GM21367 (cell line): ENCODE data around the gene IGF2.
"Not testable (repeated sequence)": the region's sequence is repeated elsewhere in the genome, so short reads cannot be mapped to it uniquely, and the experiment has no call there.

Experiments used
- ATAC-seq: cut with Tn5 transposase; IDR thresholded peaks from one replicate; pipeline ENCODE4 v1.9.1; 2021; ENCODE audit not compliant: unreplicated experiment

The IGF2 gene

GRCh38 chr11:2139123-2139521, at the start of gene IGF2:
Gene IGF2, minus strand, starts transcription at chr11:2139389. Its CDS starts 3,866 bp downstream, at chr11:2135523.
- ATAC-seq: no peak

- no peak for ATAC-seq
These were observed 49.6 kb upstream of the IGF2 start for GRCh38 chr11:2188745-2189144.

- ATAC-seq: no peak
These were observed 48.1 kb upstream of the IGF2 start for GRCh38 chr11:2187280-2187707.

- ATAC-seq: no peak
These were observed 47.6 kb upstream of the IGF2 start for GRCh38 chr11:2186669-2187279.

GRCh38 chr11:2185324-2186085, 46.3 kb upstream of the IGF2 start:
- no peak for ATAC-seq

- no peak for ATAC-seq
These were observed 43.7 kb upstream of the IGF2 start for GRCh38 chr11:2182692-2183474.

DNA sequence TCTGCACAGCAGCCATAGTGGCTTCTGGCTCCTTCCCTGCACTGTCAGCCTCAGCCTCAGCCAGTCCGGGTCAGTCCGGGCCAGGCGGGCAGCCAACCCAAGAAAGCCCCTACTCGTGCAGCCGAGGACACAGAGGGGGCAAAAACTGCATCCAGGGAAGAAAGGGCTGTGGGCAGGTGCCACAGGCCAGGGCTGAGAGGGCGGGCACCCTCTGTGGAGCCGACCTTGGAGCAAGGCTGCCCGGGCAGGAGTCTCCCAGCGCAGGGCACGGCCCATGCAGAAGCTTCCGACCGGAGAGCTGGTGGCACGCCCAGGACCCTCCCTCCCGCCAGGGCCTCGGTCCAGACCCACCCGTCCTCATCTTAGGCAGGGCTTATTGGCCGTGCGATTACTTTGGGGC, 42.9 kb upstream of the IGF2 start:
- no peak for ATAC-seq

DNA sequence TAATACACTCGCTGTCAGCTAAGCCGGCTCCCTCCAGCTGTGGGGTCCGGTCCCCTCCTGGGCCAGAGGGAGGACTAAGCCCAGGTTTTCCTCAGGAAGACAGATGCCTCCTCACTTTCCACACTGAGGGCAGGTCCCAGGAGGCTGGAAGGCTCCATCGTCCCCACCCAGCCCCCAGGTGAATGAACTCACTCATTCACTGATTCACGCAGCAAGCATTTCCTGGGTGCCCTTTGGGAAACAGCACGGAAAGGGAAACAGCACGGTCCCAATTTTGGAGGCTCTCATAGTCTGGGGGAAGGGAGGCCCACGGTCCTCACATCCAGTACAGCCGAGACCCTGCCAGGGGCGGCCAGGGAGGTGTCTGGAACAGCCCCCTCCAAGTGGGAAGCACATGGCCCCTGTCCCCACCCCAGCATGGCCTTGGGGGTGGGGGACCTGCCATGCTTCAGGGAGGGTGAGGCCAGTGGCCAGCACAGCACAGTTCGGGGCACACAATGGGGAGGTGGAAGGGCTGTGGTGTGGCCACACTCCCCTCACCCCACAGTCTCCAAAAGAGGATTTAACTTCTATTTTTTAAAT, 41.7 kb upstream of the IGF2 start:
- no peak for ATAC-seq

GRCh38 chr11:2180347-2180746, 41.2 kb upstream of the IGF2 start:
- no peak for ATAC-seq

DNA sequence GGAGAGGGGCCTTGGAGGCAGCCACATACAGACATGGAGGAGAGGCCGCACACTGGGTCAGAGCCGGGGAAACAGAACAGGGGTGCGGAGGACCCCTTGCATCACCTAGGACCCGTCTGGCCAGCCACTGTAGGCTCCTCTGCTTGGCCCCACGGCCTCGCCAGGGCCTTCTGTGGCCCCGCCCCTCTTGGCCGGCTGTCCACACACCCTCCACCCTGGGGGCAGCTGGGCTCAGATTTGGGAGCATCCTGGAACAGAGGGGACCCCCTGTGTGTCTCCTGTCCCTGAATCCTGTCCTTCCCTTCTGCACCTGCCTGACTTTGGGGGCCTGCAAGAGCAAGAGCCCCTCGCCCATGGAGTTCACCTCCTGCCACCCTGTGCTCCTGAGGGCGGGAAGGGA, 40.3 kb upstream of the IGF2 start:
- no peak for ATAC-seq

GRCh38 chr11:2178906-2179494, 39.8 kb upstream of the IGF2 start:
- no peak for ATAC-seq

DNA sequence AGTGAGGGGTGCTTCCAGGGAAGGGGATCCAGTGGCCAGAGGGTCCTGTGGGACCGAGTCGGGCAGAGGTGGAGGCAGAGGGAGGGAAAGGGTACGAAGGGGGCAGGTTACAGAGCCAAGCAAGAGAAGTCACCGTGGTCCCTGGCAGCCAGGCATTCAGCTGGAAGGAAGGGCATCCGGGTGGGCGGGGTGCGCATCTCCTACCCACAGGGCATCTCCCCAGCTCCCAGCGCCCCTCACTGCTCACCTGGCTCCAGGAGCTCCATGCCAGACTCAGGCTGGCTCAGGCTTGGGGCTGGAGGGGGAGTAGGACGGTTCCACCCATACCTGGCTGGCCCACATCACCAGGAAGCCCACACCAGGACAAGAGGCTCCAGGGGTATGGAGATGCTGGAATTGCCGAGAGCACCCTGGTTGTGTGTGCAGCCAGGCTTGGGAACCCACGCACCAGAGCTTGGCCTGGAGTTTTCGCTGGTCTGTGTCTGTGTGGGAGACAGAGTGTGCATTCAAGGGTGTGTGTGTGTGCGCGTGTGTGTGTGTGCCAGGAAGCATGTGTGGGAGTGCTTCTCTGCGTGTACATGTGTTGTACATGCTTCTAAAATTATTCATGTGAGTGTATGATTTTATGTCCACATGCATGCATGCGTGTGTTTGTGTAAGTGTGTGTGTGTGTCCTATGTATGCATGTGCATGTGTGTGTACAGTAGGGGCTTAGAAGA, 39.0 kb upstream of the IGF2 start:
- ATAC-seq: not testable (repeated sequence)

- no peak for ATAC-seq
These were observed 37.9 kb upstream of the IGF2 start for GRCh38 chr11:2177076-2177475.

GRCh38 chr11:2176389-2176900, 37.3 kb upstream of the IGF2 start:
- no peak for ATAC-seq

- no peak for ATAC-seq
These were observed 36.5 kb upstream of the IGF2 start for GRCh38 chr11:2175659-2176058.

GRCh38 chr11:2174361-2174760, 35.2 kb upstream of the IGF2 start:
- ATAC-seq: no peak

DNA sequence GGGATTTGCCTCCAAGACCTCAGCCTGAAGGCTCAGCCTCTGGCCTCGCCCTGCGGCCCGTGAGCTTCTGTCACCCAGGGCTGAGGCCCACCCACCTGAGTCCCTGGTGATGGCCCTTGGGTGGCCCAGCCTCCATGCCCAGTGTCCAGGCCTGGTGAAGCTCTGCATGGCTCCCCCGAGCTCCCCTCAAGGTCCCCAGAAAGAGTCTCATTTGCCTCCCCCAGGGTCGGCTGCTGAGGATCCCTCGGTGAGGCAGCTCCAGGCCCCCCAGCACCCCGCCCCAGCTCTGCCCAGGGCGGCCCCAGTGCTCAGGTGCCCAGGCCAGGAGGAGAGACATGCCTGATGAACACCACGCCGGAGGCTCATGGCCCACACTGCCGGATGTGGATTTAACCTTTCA, 34.6 kb upstream of the IGF2 start:
- no peak for ATAC-seq

GRCh38 chr11:2173150-2173693, 34.0 kb upstream of the IGF2 start:
- ATAC-seq: no peak

DNA sequence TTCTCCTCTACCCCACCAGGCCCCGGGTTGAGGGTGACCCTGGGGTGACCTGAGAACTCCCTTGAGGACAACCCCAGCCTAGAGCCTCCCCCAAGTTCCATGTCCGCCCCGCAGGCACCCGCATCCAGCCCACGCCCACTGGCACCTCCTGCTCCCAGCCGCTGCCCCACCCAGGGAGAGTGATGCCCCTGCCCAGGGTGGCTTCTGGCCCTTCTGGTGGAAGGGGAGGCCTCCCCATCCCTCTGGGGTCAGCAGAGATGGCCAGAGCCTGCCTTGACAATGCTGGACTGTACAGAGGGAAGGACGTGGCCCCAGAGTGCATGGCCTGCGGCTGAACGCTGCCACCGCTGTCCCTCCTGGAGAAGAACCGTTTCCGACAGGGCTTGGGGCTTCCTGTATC, 33.5 kb upstream of the IGF2 start:
- no peak for ATAC-seq

DNA sequence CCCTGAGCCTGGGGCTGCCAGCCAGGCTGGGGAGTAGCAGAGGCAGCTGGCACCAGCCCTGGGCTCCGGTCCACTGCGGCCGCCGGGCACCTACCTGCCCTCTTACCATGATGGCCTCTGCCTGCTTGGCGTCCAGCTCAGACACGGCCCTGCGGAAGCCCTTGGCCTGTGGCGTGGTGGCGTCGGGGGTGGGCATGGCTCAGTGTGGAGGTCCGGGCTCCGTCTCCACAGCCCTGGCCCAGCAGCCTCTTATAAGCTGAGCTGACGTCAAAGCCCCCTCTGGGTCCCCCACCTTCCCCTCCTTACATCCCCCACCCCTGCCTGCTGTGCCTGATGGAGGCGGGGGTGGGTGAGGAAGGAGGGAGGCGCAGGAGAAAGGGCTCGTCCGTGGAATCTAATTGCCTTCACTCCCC, 32.4 kb upstream of the IGF2 start, which contains the start of gene TH:
Gene TH (minus strand): TSS at position 225 of the 413 bp plus-strand sequence. CDS start 29 bp downstream, at position 196.
- no peak for ATAC-seq
